MM.1S (cell line): ENCODE results near the gene PTGDR2.

ENCODE experiments used
- EZH2 ChIP-seq: fragments of 300-600 bp; sonication (generic); optimal IDR thresholded peaks from 2 replicates; pipeline ENCODE3; 2017; ENCODE audit warnings: low read depth, mild to moderate bottlenecking, antibody characterized with exemption, low read length, mixed read lengths
- TF ChIP-seq, protein P1 (sequence below): fragments of 300-600 bp; sonication (generic); IDR thresholded peaks from 2 replicates; pipeline ENCODE4 v1.5.1; 2016; ENCODE audit warnings: antibody characterized with exemption, low read length, mixed read lengths

DNA sequence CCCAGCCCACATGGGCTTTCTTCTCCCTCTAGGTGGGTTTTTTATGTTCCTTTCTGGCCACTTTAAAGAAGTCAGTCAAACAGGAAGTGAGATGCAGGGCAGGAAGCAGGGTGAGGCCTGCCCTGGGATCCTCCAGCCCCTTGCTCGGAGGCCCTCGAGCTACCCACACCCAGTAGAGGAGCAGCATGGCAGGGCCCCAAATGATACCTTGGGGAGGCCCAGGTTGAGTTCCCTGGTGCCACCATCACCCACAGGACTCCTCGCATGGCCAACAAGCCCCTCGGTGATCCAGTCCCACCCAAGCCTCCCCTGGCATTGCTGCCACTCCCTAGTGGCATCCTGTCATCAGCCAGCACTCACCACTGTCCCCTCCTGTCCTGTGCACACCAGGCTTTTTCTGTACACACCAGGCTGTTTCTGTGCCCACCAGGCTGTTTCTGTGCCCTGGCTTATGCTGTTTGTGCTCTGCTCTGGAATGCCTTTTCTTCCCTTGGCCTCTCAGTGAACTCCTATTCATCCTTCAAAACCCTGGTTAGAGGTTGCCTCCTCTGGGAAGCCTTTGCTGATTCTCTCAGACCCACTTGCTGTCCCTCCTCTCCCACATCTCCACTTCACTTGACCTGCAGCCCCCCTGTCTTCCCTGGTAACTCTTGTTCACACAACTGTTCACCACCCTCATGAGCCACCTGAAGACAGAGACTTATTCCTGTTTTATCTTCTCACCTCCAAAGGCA lies 3.1 kb upstream of the PTGDR2 start:
- no peak for TF ChIP-seq EZH2
- TF ChIP-seq, protein P1, sequence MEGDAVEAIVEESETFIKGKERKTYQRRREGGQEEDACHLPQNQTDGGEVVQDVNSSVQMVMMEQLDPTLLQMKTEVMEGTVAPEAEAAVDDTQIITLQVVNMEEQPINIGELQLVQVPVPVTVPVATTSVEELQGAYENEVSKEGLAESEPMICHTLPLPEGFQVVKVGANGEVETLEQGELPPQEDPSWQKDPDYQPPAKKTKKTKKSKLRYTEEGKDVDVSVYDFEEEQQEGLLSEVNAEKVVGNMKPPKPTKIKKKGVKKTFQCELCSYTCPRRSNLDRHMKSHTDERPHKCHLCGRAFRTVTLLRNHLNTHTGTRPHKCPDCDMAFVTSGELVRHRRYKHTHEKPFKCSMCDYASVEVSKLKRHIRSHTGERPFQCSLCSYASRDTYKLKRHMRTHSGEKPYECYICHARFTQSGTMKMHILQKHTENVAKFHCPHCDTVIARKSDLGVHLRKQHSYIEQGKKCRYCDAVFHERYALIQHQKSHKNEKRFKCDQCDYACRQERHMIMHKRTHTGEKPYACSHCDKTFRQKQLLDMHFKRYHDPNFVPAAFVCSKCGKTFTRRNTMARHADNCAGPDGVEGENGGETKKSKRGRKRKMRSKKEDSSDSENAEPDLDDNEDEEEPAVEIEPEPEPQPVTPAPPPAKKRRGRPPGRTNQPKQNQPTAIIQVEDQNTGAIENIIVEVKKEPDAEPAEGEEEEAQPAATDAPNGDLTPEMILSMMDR: no peak
